Measurements from ENCODE around the gene RBM33.

Gene RBM33

GRCh38 chr7:155724327-155725005, 80.0 kb downstream of the RBM33 start:
- no peak for DNase-seq (ENCODE audit: low spot score)

- DNase-seq (ENCODE audit: low spot score): no peak
These were observed 80.5 kb downstream of the RBM33 start for GRCh38 chr7:155725006-155725355.

- no peak for DNase-seq (ENCODE audit: low spot score)
These were observed 83.2 kb downstream of the RBM33 start for GRCh38 chr7:155727616-155728015.

- no peak for DNase-seq (ENCODE audit: low spot score)
These were observed 83.7 kb downstream of the RBM33 start for GRCh38 chr7:155728116-155728515.

- DNase-seq (ENCODE audit: low spot score): no peak
These were observed 85.4 kb downstream of the RBM33 start for GRCh38 chr7:155729847-155730246.

GRCh38 chr7:155731380-155731779, 86.9 kb downstream of the RBM33 start:
- no peak for DNase-seq (ENCODE audit: low spot score)

- no peak for DNase-seq (ENCODE audit: low spot score)
These were observed 87.4 kb downstream of the RBM33 start for GRCh38 chr7:155731871-155732270.

GRCh38 chr7:155732286-155732685, 87.8 kb downstream of the RBM33 start:
- no peak for DNase-seq (ENCODE audit: low spot score)

GRCh38 chr7:155733582-155734444, 89.4 kb downstream of the RBM33 start:
- no peak for DNase-seq (ENCODE audit: low spot score)

GRCh38 chr7:155734445-155734809, 90.0 kb downstream of the RBM33 start:
- DNase-seq (ENCODE audit: low spot score): no peak

GRCh38 chr7:155735442-155736115, 91.1 kb downstream of the RBM33 start:
- DNase-seq (ENCODE audit: low spot score): no peak

GRCh38 chr7:155737590-155737989, 93.1 kb downstream of the RBM33 start:
- no peak for DNase-seq (ENCODE audit: low spot score)

GRCh38 chr7:155738104-155738503, 93.6 kb downstream of the RBM33 start:
- DNase-seq (ENCODE audit: low spot score): no peak

GRCh38 chr7:155738652-155739537, 94.4 kb downstream of the RBM33 start:
- DNase-seq (ENCODE audit: low spot score): peak; percentile 50

- DNase-seq (ENCODE audit: low spot score): no peak
These were observed 95.2 kb downstream of the RBM33 start for GRCh38 chr7:155739538-155740143.

- DNase-seq (ENCODE audit: low spot score): no peak
These were observed 96.6 kb downstream of the RBM33 start for GRCh38 chr7:155741082-155741481.

- peak; percentile 13 for DNase-seq (ENCODE audit: low spot score)
These were observed 97.3 kb downstream of the RBM33 start for GRCh38 chr7:155741805-155742204.

GRCh38 chr7:155743177-155743576, 98.7 kb downstream of the RBM33 start:
- DNase-seq (ENCODE audit: low spot score): no peak

GRCh38 chr7:155744971-155745683, 100.7 kb downstream of the RBM33 start:
- DNase-seq (ENCODE audit: low spot score): no peak

- DNase-seq (ENCODE audit: low spot score): no peak
These were observed 101.3 kb downstream of the RBM33 start for GRCh38 chr7:155745737-155746136.

- no peak for DNase-seq (ENCODE audit: low spot score)
These were observed 101.7 kb downstream of the RBM33 start for GRCh38 chr7:155746188-155746587.

Measured in CD4-positive, alpha-beta T cell treated with Interleukin-15 for 4 hours (primary cell).